ENCODE data around the gene SUOX.
"Not testable (repeated sequence)": the region's sequence is repeated elsewhere in the genome, so short reads cannot be mapped to it uniquely, and the experiment has no call there.

SUOX gene

GRCh38 chr12:56020423-56021184, 23.5 kb downstream of the SUOX start, which contains the start of gene IKZF4:
IKZF4 (plus strand) TSS chr12:56021043; CDS start chr12:56021494, 451 bp downstream.
- no peak for DNase-seq (ENCODE audit: low read depth in 3 of 3)

GRCh38 chr12:56021889-56022497, 24.9 kb downstream of the SUOX start:
- no peak for DNase-seq (ENCODE audit: low read depth in 3 of 3)

GRCh38 chr12:56028511-56029165, 31.6 kb downstream of the SUOX start:
- DNase-seq (ENCODE audit: low read depth in 3 of 3) = no peak

- no peak for DNase-seq (ENCODE audit: low read depth in 3 of 3)
Measured at GRCh38 chr12:56029166-56029519, 32.1 kb downstream of the SUOX start.

GRCh38 chr12:56029666-56030293, 32.7 kb downstream of the SUOX start:
- peak in 1 of 3 experiments; percentile 28 for DNase-seq (ENCODE audit: low read depth in 3 of 3)

- no peak for DNase-seq (ENCODE audit: low read depth in 3 of 3)
Measured at GRCh38 chr12:56031987-56032386, 34.9 kb downstream of the SUOX start.

- DNase-seq (ENCODE audit: low read depth in 3 of 3) = no peak
Measured at GRCh38 chr12:56034586-56035332, 37.7 kb downstream of the SUOX start.

- no peak for DNase-seq (ENCODE audit: low read depth in 3 of 3)
Measured at GRCh38 chr12:56037161-56037560, 40.1 kb downstream of the SUOX start.

GRCh38 chr12:56038022-56038655, 41.1 kb downstream of the SUOX start:
- no peak for DNase-seq (ENCODE audit: low read depth in 3 of 3)

- no peak for DNase-seq (ENCODE audit: low read depth in 3 of 3)
Measured at GRCh38 chr12:56040151-56040550, 43.1 kb downstream of the SUOX start.

GRCh38 chr12:56040963-56041551, 44.0 kb downstream of the SUOX start:
- no peak for DNase-seq (ENCODE audit: low read depth in 3 of 3)

GRCh38 chr12:56041552-56042429, 44.7 kb downstream of the SUOX start, which contains the start of gene RPS26:
RPS26 (plus strand) TSS chr12:56041918; CDS start chr12:56042167, 249 bp downstream.
- peak; percentile 65 to 81 (median 78) for DNase-seq (ENCODE audit: low read depth in 3 of 3)

- DNase-seq (ENCODE audit: low read depth in 3 of 3) = not testable (repeated sequence)
Measured at GRCh38 chr12:56042430-56042813, 45.3 kb downstream of the SUOX start.

- DNase-seq (ENCODE audit: low read depth in 3 of 3) = no peak
Measured at GRCh38 chr12:56042843-56043242, 45.8 kb downstream of the SUOX start.

- DNase-seq (ENCODE audit: low read depth in 3 of 3) = no peak
Measured at GRCh38 chr12:56046027-56046780, 49.1 kb downstream of the SUOX start.

- DNase-seq (ENCODE audit: low read depth in 3 of 3) = no peak
Measured at GRCh38 chr12:56053407-56053893, 56.4 kb downstream of the SUOX start.

Measured in stimulated activated CD4-positive, alpha-beta T cell treated with anti-CD3 and anti-CD28 coated beads, TNF-alpha, amount 100 ng/mL, for 4 hours (primary cell).